Suprapubic skin (tissue), 4 donors: ENCODE measurements around the gene RNPEP. TPM values are rescaled to one million over a fixed set of nuclear protein-coding genes. Genes with fewer than 3 reads are reported as not detected.
"Not testable (repeated sequence)": the region's sequence is repeated elsewhere in the genome, so short reads cannot be mapped to it uniquely, and the experiment has no call there.

Source experiments
- DNase-seq, 2 donors: peaks; one replicate each; pipeline ENCODE4 v3.0.0-alpha.2; 2019; ENCODE audit warnings: low spot score in 2 of 2
- H3K27ac ChIP-seq: fragments of 200-600 bp; sonication (generic); one replicate; pipeline ENCODE4 v1.5.1; 2019
- H3K27me3 ChIP-seq: fragments of 200-600 bp; sonication (generic); one replicate; pipeline ENCODE4 v1.5.1; 2019
- H3K36me3 ChIP-seq: fragments of 200-600 bp; sonication (generic); one replicate; pipeline ENCODE4 v1.5.1; 2019
- H3K4me1 ChIP-seq: fragments of 200-600 bp; sonication (generic); one replicate; pipeline ENCODE4 v1.5.1; 2019
- H3K4me3 ChIP-seq: fragments of 200-600 bp; sonication (generic); one replicate; pipeline ENCODE4 v1.5.1; 2019; ENCODE audit warnings: mild to moderate bottlenecking
- H3K9me3 ChIP-seq: fragments of 200-600 bp; sonication (generic); one replicate; pipeline ENCODE4 v1.5.1; 2019
- CTCF ChIP-seq, 2 donors: fragments of 200-600 bp in 1 of 2; fragments of 450-650 bp in 1 of 2; sonication (generic) in 1 of 2; IDR thresholded peaks; one replicate each; pipeline ENCODE4 v1.5.1; 2016 to 2019; ENCODE audit warnings: antibody characterized with exemption in 2 of 2, mild to moderate bottlenecking in 1 of 2, moderate library complexity in 1 of 2
- EP300 ChIP-seq: sonication (generic); formaldehyde crosslinking; IDR thresholded peaks from one replicate; pipeline ENCODE4 v1.6.1; 2017; ENCODE audit warnings: antibody characterized with exemption
- POLR2A ChIP-seq, 2 donors: fragments of 450-650 bp; IDR thresholded peaks; one replicate each; pipeline ENCODE4 v1.6.1; 2017; ENCODE audit warnings: antibody characterized with exemption in 2 of 2, mild to moderate bottlenecking in 2 of 2, moderate library complexity in 2 of 2
- POLR2AphosphoS5 ChIP-seq, 3 donors: sonication (generic); formaldehyde crosslinking; IDR thresholded peaks; one replicate each; pipeline ENCODE4 v1.6.1; 2017; ENCODE audit warnings: antibody characterized with exemption in 3 of 3
- WGBS: methylation state at CpG from one replicate; pipeline ENCODE4 v1.1.5; 2018; 5-methylcytosine and 5-hydroxymethylcytosine counted together
- total RNA-seq, 4 donors: library from RNA; depleted of rRNA; stranded (reverse); fragments of >200 nt; gene quantifications; one replicate each; pipeline ENCODE4 v1.1.0, GENCODE V29; 2016

RNPEP gene
- total RNA-seq, 4 donors from 2014 or later: 53.3 to 107 (median 74.1) TPM

- Histone ChIP-seq H3K36me3 (no peaks in the 10 kb centered on the region), H3K4me3 (no peak overlapping the region), H3K4me1 (peaks cover 17% of the 10 kb centered on the region), H3K9me3 (no peaks in the 10 kb centered on the region), H3K27ac (peak overlapping the region; percentile 55), H3K27me3 (no peaks in the 10 kb centered on the region)
- no peak for DNase-seq
- TF ChIP-seq EP300: no peak
- WGBS: 69% methylated on average over 5 of the region's 5 CpGs
Measured at GRCh38 chr1:202046748-202047708, 64.6 kb downstream of the RNPEP start.

GRCh38 chr1:202047977-202048376 lies 65.5 kb downstream of the RNPEP start:
- DNase-seq: no peak
- TF ChIP-seq POLR2A (IDR thresholded peaks at IDR 0.05) (no peak), EP300 (no peak), CTCF (IDR thresholded peaks at IDR 0.05) (no peak), POLR2AphosphoS5 (IDR thresholded peaks at IDR 0.05) (no peak)
- H3K36me3 ChIP-seq: no peaks in the 10 kb centered on the region
- H3K27ac ChIP-seq: no peak overlapping the region
- peaks cover 17% of the 10 kb centered on the region for H3K4me1 ChIP-seq
- no peak overlapping the region for H3K4me3 ChIP-seq
- H3K27me3 ChIP-seq: no peaks in the 10 kb centered on the region
- whole genome bisulfite sequencing: 82% methylated on average over 4 of the region's 4 CpGs
- no peaks in the 10 kb centered on the region for H3K9me3 ChIP-seq

- no peaks in the 10 kb centered on the region for H3K27me3 ChIP-seq
- H3K27ac ChIP-seq: no peak overlapping the region
- H3K9me3 ChIP-seq: no peaks in the 10 kb centered on the region
- DNase-seq: no peak
- peaks cover 17% of the 10 kb centered on the region for H3K4me1 ChIP-seq
- H3K4me3 ChIP-seq: no peak overlapping the region
- WGBS: 62% methylated on average over 5 of the region's 5 CpGs
- no peaks in the 10 kb centered on the region for H3K36me3 ChIP-seq
- TF ChIP-seq EP300 (no peak), POLR2AphosphoS5 (IDR thresholded peaks at IDR 0.05) (no peak), POLR2A (IDR thresholded peaks at IDR 0.05) (no peak), CTCF (IDR thresholded peaks at IDR 0.05) (no peak)
Measured at GRCh38 chr1:202049129-202049528, 66.7 kb downstream of the RNPEP start.

GRCh38 chr1:202054094-202054493 lies 71.6 kb downstream of the RNPEP start:
- Histone ChIP-seq H3K4me3 (no peak overlapping the region), H3K9me3 (no peaks in the 10 kb centered on the region), H3K4me1 (peaks cover 7% of the 10 kb centered on the region), H3K27me3 (no peaks in the 10 kb centered on the region), H3K27ac (no peak overlapping the region), H3K36me3 (no peaks in the 10 kb centered on the region)
- no peak for TF ChIP-seq CTCF (IDR thresholded peaks at IDR 0.05)
- TF ChIP-seq POLR2A (IDR thresholded peaks at IDR 0.05): no peak
- no peak for TF ChIP-seq POLR2AphosphoS5 (IDR thresholded peaks at IDR 0.05)
- no peak for TF ChIP-seq EP300
- 82% methylated on average over 7 of the region's 7 CpGs for WGBS
- no peak for DNase-seq

- H3K36me3 ChIP-seq: not testable (repeated sequence)
Measured at GRCh38 chr1:202054673-202055072, 72.2 kb downstream of the RNPEP start.

More at GRCh38 chr1:202054673-202055072, 72.2 kb downstream of the RNPEP start:
- DNase-seq, H3K4me1 ChIP-seq, H3K9me3 ChIP-seq, H3K27ac ChIP-seq, H3K4me3 ChIP-seq, H3K27me3 ChIP-seq: not testable (repeated sequence)
- 88% methylated on average over 4 of the region's 4 CpGs for WGBS

Other genes with a start within 250 kb of the RNPEP start
- gene IPO9, start 153.5 kb upstream of the RNPEP start, total RNA-seq: 10 to 100 TPM; 12.9 to 25.6 (median 19.8) TPM
- gene SHISA4, start 93.8 kb upstream of the RNPEP start, total RNA-seq: 10 to 100 TPM in 1 of 4 donors, 1 to 10 TPM in 3; 5.3 to 19.4 (median 6.7) TPM
- 10 to 100 TPM; 13.0 to 29.9 (median 18.1) TPM for gene LMOD1, start 36.1 kb upstream of the RNPEP start, total RNA-seq
- 10 to 100 TPM; 18.8 to 24.8 (median 21.3) TPM for gene TIMM17A, start 27.1 kb upstream of the RNPEP start, total RNA-seq
- gene ELF3, start 27.9 kb downstream of the RNPEP start, total RNA-seq: 10 to 100 TPM; 10.8 to 39.9 (median 26.7) TPM
- not detected for gene GPR37L1, start 140.3 kb downstream of the RNPEP start, total RNA-seq
- gene ARL8A, start 162.1 kb downstream of the RNPEP start, total RNA-seq: 10 to 100 TPM; 41.1 to 46.3 (median 43.0) TPM
- gene PTPN7, start 178.0 kb downstream of the RNPEP start, total RNA-seq: 1 to 10 TPM in 1 of 4 donors, under 1 TPM in 2, not detected in 1; 0.42 to 2.7 (median 0.60) TPM
- gene LGR6, start 211.2 kb downstream of the RNPEP start, total RNA-seq: 1 to 10 TPM; 1.6 to 4.9 (median 4.1) TPM